ENCODE results near the gene KRTAP5-10. TPM values are rescaled to one million over a fixed set of nuclear protein-coding genes. Genes with fewer than 3 reads are reported as not detected.

The KRTAP5-10 gene
- total and polyA plus RNA-seq, 12 donors: not detected

DNA sequence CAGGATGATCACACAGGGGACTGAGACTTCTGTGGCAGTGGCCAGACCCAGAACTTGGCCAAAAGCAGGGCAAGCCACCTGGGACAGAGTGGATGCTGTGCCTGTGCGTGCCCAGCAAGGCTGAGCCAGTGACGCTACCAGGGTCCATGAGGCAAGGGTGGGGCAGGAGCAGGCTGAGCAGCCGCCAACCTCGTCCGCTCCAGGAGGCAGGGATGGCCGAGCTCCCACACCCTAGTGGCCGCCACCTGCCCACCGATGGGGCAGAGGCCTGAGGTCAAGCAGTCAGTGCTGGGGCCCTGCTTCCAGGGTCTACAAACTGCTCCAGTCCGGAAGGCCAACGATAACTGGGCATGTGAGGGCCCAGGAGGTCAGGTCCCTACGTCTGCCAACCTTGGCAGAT is 9.9 kb upstream of the KRTAP5-10 start:
- intact Hi-C loops (cut with DNase I): no loop called here
- DNase-seq (no peak), ATAC-seq (no peak)
- H3K4me3 ChIP-seq: no peak overlapping the region
- no peak for TF ChIP-seq CTCF (IDR thresholded peaks at IDR 0.05)
- peaks cover 0 to 4% (median 0%) of the 10 kb centered on the region in 7 donors for H3K27me3 ChIP-seq
- WGBS, 2 donors: 93 to 96% methylated on average over 11 of the region's 11 CpGs
- H3K4me1 ChIP-seq: no peaks in the 10 kb centered on the region
- H3K27ac ChIP-seq: no peak overlapping the region
- peaks cover 0 to 3% (median 0%) of the 10 kb centered on the region in 11 donors for H3K9me3 ChIP-seq
- H3K36me3 ChIP-seq: no peaks in the 10 kb centered on the region

- WGBS, 2 donors: 89 to 91% methylated on average over 4 of the region's 4 CpGs
- TF ChIP-seq CTCF (IDR thresholded peaks at IDR 0.05): no peak
Measured at GRCh38 chr11:71556018-71556417, 9.3 kb upstream of the KRTAP5-10 start.

DNA sequence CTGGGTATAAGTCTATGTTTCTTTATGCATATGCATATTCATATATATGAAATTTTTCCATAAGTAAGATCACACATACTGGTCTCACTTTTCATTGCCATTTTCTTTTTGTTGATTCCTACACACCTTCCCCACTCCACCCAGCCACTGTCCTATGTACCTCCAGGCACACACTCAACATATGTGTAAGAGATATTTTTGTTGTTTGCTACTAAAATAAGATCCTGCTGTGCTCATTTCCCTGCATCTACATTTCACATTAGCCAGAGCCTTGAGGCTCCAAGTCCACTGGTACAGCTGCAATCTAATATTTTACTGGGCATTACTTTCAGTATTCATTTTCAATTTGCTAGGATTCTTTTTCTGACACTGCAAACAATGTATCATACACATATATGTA is 8.1 kb upstream of the KRTAP5-10 start:
- Histone ChIP-seq H3K36me3 (no peaks in the 10 kb centered on the region), H3K4me3 (no peak overlapping the region), H3K9me3 (peaks cover 0 to 4% (median 0%) of the 10 kb centered on the region in 11 donors), H3K27ac (no peak overlapping the region), H3K4me1 (no peaks in the 10 kb centered on the region), H3K27me3 (peaks cover 0 to 8% (median 0%) of the 10 kb centered on the region in 7 donors)
- ATAC-seq (no peak), DNase-seq (no peak)
- TF ChIP-seq CTCF (IDR thresholded peaks at IDR 0.05): no peak
- intact Hi-C loops (cut with DNase I): no loop called here

More at GRCh38 chr11:71556018-71556417, 9.3 kb upstream of the KRTAP5-10 start:
- no peaks in the 10 kb centered on the region for H3K36me3 ChIP-seq
- no peak overlapping the region for H3K4me3 ChIP-seq
- H3K27ac ChIP-seq: no peak overlapping the region
- peaks cover 0 to 4% (median 0%) of the 10 kb centered on the region in 11 donors for H3K9me3 ChIP-seq
- ATAC-seq (no peak), DNase-seq (no peak)
- intact Hi-C loops (cut with DNase I): no loop called here
- no peaks in the 10 kb centered on the region for H3K4me1 ChIP-seq
- H3K27me3 ChIP-seq: peaks cover 0 to 4% (median 0%) of the 10 kb centered on the region in 7 donors

DNA sequence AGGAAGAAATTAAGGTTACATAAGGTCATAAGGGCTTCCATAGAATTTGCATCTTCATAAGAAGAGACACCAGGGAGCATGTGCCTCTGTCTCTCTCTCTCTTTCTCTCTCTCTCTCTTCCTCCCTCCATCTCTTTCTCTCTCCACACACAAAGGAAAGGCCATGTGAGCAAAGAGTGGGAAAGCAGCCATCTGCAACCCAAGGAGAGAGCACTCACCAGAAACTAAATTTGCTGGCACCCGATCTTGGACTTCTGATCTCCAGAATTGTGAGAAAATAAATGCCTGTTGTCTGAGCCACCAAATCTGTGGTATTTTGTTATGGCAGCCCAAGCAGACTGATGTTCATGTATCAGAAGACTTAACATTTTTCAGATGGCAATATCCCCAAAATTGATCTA is 6.4 kb upstream of the KRTAP5-10 start:
- Histone ChIP-seq H3K4me3 (no peak overlapping the region), H3K9me3 (peaks cover 0 to 4% (median 0%) of the 10 kb centered on the region in 11 donors), H3K36me3 (no peaks in the 10 kb centered on the region), H3K4me1 (no peaks in the 10 kb centered on the region), H3K27ac (no peak overlapping the region), H3K27me3 (peaks cover 0 to 18% (median 9%) of the 10 kb centered on the region in 7 donors)
- DNase-seq (no peak), ATAC-seq (no peak)
- 86 to 91% methylated on average over 1 of the region's 1 CpG for WGBS, 2 donors
- TF ChIP-seq CTCF (IDR thresholded peaks at IDR 0.05): no peak
- intact Hi-C loops (cut with DNase I): no loop called here
